DMS 273 treated with DMSO at 0.1 percent for 48 hours (cell line): Measurements from ENCODE around the gene CHRNA4.

Experiments used
- DNase-seq: peaks from one replicate; lab custom pipeline; 2025; lab: John Stamatoyannopoulos, UW

CHRNA4 gene

DNA sequence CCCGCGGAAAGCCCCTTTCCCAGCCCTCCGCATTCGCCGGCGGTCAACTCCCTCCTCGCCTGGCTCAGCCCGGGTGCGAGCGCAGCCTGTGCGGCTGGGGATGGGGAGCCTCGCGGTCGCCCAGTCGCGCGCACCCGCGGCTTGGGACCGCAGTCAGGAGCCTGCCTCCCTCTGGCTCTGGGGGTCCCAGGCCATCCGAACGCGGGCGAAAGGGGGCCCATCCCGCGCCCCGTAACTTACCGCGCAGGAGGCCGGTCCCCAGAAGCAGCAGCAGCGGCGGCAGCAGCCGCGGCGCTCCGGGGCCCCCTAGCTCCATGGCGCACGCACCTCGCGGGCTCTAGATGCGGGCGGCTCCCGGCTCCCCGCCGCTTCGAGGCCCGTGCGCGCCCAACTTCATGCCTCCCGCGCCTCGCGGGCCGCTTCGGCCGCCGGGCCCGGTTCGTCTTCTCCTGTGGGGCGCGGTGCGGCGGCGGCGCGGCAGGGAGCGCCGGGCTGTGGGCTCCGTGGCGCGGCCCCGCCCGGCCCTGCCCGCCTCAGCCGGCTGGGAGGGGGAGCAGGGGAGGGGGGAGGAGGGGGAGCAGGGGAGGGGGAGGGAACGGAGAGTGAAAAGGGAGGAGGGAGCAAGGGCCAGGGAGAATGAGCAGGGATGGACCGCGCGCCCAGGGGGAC lies at the start of gene CHRNA4:
Gene CHRNA4, minus strand, starts transcription at position 500 of the 669 bp plus-strand sequence. Its CDS starts 184 bp downstream, at position 316.
- DNase-seq = no peak

DNA sequence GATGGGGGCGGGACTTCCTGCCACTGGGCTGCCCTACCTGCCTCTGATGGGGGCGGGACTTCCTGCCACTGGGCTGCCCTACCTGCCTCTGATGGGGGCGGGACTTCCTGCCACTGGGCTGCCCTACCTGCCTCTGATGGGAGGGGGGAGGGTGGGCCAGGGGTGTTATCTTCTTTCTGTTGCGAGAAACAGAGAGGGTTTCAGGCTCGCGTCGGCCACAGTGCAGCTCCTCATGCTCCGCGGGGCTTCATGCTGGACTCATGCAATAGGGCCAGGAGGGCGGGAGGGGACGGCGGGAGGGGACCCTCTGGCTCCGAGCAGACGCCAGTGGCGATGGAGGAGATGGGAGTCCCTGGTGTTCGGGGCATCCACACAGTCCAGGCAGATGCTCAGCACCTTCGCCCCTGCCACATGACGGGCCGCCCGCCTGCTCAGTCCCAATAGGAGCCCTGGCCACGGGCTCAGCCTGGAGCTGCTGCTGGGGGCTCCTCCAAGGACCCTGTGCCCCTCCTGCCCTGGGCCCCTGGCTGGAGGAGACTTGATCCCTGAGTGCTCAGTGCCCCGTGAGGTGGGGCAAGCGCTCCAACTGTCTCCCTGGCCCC lies 48.8 kb upstream of the CHRNA4 start:
- no peak for DNase-seq

DNA sequence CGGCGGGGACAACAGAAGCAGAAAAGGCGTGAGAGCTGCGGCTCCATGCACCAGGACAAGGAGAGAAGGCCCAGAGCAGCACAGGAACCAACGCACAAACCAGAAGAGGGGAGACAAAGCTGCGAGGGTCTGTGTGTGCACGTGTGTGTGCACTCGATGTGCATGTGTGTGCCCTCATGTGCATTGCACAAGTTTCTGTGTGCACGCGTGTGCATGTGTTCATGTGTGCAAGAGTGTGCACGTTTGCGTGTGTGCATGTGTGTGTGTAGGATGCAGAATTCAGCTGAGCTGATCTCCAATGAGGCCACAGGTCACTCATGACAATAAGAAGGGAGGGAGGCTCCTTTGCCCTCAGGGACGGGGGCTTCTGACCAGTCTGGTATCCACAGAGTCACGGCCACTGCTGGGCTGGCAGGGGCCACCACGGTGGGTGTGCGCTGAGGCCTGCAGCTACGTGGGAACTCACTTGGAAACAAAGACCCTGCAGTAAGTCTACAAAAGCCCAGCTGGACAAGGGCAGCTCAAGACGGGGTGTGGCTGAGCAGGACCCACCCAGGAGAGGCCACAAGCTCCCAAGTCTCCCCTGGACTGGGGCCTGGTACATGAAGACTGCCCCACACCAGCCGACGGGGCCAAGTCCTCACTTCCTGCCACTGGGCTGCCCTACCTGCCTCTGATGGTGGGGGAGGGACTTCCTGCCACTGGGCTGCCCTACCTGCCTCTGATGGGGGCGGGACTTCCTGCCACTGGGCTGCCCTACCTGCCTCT lies 48.1 kb upstream of the CHRNA4 start:
- no peak for DNase-seq

DNA sequence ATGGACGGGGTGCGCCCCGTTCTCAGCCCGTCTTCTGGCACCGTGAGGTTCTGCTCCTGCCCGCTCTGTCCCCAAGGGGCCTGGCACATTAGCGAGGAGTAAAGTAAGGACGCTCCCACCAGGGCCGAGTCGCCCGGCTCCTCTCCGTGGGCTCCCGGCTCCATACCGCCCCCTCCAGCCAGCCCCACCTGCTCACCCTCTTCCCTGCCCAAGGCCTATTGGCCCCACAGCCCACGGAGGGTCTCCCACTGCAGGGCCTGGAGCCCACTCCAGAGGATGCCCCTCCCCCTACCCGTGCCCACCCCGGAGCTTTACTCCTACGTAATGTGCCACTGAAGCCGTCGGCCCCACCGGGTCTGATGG lies 47.5 kb upstream of the CHRNA4 start:
- DNase-seq = no peak

DNA sequence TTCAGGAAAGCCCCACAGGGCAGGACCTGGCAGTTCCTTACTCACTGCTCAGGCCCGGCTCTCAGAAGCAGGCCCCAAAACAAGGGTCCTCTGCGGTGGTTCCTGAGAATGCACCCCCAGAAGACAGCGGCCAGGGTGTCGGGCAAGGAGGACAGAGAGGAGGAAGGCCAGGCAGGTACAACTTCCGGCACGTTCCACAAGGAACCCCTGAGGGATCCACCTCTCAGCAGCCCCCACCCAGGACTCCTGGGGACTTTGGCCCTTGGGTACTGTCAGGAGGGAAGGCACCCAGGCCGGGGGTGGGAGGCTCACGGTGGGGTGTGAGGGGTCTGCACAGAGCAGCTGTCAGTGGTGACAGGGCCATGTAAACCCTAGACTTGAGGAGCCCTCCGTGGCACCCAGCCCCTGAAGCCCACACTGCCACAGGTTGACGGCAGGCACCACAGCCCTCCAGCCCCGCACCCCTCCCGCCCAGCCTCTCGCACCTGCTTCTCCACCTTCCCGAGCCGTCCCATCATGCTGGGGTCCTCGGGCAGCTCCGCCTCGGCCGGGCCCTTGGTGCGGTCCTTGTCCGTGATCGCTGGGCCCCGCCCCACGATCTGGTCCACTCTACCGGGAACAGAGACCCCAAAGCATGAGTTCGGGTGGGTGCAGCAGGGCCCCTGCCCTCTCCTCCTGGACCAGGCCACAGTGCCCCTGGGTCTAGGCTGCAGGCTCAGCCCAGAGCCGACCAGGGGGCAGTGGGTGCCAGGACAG lies 47.0 kb upstream of the CHRNA4 start:
- DNase-seq = no peak

DNA sequence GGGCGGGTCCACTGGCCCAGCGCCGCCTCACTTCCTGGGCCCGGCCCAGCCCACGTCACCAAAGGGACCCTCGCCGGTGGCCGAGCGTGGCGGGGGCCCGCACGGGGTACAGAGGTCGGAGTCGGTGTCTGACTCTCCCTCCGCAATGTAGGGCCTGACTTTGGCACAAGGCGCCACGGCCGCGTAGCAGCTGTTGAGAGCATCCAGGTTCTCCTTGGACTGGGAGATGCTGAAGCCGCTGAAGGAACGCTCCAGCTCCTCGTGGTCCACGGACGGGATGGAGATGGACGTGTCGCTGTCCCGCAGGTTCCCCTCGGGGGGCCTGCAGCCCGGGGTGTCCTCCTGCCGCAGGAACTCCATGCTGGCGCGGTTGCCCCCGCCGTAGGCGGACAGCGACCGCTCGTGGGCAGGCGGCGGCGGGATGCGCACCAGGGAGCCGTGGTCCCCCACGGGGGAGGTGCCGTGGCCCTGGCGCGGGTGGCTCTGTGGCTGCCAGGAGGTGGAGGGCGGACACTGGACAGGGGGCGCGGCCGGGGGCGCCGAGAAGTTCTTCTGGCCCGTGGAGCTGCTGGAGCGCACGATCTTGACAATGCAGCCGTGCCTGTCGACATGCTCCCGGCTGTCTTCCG lies 45.6 kb upstream of the CHRNA4 start:
- DNase-seq = no peak

DNA sequence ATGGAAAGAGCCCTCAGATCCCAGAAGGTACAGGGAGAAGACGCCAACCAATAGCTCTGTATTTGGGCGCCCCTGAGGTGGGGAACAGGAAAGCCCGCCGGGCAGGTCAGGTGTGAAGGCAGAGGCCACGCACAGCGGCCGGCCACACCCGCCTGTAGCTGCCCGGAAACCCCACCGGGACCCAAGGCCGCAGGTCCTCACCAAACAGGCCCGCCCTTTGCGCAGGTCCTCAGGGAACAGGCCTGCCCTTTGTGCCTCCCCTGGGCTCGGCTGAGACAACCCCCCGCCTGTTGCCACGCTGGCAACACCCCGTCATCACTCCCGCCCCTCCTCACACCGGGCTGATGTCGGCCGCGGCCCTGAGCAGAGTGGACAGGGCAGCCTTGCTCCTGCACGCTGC lies 44.9 kb upstream of the CHRNA4 start:
- DNase-seq = no peak

DNA sequence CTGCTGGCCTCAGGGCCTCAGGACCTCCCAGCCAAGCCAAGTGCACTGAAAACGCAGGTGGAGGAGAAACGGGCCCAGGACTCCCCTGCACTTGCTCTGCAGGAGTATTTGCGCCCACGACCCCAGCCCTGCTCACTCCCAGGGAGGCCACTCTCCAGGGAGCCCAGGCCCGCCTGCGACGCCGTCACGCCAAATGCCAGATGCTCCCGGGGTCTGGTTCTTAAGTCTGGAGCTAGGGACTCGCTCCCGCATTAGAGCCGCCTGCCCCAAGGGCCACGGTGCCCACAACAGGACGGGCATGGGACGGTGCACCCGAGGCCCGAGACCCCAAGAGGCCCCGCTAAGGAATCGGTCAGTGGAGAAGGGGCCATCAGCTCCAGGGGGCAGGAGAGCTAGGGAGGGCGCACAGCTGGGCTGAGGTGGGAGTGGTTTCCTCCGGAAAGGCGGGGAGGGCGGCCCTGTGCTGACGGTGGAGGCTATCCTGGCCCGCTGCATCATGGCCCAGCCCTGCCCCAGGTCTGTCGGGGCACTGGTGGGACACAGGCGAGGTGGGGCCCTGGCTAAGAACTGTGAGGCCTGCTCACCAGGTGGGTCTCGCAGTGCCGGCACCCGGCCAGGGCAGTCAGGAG lies 44.1 kb upstream of the CHRNA4 start:
- DNase-seq = no peak

DNA sequence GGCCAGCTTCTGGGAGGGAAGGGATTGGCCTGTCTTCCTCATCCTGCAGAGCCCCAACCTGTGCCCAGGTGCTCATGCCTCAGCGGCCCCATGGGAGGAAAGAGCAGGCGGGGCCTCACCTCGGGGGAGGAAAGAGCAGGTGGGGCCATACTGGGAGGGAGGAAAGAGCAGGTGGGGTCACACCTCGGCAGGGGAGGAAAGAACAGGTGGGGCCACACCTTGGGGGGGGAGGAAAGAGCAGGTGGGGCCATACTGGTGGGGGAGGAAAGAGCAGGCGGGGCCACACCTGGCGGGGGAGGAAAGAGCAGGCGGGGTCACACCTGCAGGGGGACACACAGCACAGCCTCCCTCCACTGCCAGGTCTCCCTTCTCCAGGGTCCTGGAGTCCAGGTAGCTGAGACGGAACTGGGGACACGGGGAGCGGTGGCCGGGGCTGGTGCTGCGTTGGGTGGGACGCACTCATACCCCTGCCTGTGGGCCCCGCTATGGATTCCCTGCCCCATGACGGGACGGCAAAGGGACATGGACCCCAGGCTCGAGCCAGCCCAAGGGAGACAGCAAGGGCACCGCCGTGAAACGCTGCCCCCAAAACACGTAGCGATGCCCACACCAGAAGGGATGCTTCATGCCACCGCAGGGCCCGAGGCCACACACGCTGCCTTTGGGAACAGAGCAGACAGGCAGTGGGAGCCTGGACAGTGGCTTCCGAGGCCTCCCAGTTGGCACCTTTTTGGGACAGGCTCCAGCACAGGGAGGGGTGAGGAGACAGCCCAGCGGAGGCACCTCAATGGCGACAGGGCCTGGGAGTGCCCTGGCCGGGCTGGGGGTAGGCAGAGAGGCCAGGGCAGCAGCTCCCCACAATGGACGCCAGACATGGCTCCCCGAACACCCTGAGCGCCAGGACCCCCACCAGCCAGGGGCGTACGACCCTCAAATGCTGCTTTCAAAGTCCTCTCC lies 43.3 kb upstream of the CHRNA4 start:
- DNase-seq = no peak

DNA sequence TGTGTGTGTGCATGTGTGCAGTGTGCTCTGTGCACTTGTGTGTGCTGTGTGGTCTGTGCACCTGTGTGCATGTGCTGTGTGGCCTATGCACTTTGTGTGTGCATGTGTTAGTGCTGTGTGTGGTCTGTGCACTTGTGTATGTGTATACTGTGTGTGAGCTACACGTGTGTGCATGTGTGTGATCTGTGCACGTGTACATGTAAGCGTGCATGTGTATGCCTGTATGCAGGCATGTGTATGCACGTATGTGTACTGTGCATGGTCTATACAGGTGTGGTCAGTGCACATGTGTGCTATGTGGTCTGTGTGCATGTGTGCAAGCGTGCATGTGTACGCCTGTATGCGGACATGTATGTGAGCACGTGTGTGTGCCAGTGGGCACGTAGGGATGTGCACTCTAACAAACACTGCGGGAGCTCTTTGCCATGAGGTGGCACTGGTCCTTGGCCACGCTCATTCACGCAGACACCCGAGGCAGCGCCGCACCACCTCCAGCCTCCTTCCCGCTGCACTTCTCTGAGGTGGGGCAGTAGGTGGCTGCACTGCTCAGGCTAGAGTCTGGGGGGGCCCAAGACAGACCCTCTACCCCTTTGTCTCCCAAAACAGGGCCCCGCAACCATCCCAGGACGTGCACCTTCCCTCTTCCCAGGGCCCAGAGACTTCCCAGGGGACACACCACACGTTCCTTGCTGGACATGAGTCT lies 42.4 kb upstream of the CHRNA4 start:
- no peak for DNase-seq

DNA sequence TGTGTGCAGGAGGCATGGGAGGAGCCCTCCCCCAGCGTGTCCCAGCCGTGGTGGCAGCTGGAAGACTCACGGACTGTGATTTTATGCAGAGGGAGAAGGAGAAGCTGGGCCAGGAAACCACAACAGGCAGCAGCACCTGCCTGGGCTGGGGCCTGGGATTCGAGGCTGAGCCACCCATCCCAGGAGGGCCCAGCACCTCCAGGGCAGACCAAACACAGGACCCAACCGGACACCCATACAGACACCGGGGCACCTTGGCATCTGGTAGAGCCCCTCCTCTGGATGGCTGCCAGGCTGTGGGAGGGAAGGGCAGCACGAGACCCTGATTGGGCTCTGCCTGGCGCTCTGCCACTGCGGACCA lies 41.7 kb upstream of the CHRNA4 start:
- DNase-seq = peak; percentile 21

DNA sequence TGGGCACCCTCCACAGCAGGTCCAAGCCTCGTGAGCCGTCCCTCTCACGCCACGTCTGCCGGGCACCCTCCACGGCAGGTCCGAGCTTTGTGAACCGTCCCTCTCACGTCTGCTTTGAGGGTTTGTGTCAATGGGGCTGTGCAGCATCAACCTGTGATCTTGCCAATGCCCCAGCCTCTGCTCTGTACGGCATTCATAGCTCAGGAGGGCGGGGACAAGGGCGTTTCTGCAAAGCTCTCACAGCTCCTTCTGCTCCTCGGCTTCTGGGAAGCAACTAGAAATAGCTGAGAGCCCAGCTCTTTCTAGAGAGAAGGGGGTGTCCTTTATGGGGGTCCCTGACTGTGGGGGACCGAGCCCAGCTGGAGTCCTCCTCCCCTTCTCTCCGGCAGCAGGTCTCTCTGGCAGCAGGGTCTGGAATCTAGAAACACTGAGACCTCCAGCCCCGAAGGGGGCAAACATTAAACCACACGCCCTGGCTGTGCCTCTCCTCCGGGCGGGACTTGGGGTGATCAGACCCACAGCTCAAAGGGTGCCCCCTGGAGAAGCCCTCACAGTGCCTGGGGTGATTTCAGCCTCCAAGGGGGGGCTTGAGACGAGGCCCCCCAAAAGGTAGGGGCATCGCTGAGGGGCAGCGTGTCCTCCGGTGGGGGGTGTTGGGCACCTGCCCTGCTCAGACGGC lies 41.2 kb upstream of the CHRNA4 start:
- DNase-seq = peak; percentile 12

DNA sequence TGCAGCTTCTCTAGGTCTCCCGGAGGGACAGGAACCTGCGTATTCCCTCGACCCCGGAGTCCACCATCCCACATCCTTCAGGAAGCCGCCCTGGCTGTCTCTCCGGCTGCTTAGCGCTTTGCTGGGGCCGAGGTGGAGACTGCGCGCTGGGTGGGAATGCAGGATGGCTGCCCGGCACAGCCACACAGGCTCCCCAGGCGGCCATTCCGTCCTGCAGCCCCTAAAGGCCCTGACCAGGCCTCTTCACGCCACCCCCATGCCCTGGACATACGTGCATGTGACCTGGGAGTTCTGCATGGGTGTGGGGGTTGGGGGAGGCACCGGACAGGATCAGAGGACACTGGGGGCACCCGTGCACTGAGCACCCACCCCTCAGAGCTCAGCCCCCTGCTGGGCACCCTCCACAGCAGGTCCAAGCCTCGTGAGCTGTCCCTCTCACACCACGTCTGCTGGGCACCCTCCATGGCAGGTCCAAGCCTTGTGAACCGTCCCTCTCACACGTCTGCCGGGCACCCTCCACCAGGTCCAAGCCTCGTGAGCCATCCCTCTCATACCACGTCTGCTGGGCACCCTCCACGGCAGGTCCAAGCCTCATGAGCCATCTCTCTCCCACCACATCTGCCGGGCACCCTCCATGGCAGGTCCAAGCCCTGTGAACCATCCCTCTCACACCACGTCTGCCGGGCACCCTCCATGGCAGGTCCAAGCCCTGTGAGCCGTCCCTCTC lies 40.4 kb upstream of the CHRNA4 start:
- no peak for DNase-seq

DNA sequence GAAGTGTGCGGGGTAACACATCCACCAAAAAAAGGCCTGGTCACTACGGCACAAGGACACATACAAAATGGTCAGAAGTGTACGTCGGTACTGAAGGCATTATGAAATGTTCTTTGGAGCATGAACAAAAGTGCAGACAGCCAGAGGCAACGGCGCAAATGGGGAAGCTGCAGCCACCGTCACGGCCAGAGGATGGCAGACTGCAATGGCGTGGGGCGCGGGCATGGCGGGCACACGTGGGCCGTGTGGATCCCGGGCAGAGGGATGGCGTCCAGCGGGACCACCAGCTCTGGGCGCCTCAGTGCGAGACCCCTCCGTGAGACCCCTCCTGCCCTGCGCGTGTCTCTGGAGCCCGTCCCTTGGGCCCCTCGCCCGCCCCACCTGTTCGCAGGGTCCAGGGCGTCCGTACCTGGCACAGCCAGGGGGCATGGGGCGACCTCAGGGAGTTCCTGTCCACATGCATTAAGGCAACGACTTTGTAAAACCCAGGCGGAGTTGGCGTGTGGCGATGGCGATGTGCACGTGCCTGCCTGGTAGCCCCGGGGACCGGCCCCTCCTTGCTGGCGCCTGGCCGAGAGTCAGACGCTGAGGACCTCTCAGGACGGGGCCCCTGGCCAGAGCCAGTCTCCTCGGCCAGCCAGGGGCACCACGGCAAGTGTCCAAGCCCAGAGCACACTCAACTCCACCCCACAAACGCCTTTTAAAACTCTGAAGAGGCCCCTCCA lies 39.5 kb upstream of the CHRNA4 start:
- DNase-seq = no peak

DNA sequence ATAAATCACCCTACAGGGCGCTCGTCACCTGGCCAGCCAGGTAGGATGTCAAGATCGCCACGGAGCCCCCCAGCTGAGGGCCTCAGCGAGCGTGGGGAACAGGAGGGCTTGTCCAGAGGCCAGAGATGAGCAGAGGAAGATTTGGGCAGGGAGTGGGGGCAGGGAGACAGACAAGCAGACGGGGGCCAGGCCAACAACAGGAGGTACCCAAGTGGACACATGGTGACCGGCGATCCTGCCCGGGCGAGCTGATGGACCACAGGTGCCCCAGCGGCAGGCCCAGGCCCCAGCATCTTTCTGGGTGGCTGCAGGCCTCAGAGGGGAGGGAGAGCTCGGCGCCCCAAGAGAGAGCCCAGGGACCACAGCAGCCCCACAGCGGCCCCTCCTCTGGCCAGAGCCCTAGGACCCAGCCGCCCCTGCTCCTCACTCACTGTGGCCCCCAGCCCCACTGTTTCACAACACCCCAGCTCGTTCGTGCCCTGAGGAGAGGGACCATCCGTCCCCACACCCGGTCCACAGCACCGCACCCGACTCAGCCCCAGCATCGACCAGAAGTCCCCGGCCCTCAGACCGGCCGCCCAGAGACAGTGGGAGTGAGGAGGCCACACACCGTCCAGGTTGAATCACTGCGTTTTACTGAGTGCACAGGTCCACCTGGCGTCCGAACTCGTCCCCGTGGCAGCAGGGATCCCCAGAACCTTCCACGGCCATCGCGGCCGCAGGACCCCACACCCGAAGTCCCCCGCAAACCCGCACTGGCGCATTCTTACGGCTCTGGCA lies 38.6 kb upstream of the CHRNA4 start:
- DNase-seq = no peak

DNA sequence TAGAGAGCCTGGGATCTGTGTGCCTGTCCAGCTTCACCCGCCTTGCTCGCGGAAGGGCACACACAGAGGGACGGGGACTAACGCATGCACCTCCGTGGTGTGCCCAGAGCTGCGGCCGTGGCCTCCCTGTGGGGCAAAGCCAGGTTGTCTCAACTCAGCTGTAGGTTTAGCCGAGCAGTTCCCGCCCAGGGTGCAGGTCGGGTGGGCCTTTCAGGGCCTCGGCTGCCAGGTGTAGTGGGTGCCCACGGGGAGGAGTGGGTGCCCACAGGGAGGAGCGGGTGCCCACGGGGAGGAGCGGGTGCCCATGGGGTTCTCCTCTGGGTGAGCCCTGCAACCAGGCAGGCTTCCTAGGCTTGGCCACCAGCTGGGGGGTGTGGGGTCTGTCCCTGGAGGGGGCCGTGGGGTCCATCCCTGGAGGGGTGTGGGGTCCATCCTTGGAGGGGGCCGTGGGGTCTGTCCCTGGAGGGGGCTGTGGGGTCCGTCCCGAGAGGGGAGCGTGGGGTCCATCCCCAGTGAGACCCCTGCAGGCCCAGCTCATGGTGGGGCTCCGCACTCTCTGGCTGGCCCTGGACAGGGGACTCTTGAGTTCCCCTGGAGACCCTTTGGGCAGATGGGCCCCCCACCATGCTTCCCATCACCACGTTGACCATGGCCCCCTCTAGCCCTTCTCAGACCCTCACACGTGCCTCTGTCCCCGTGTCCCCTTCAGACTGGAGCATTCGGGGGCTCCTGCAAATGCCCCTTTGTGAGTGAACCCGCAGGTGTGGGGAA lies 37.8 kb upstream of the CHRNA4 start:
- no peak for DNase-seq
